Effector CD4-positive, alpha-beta T cell (primary cell): ENCODE results near the gene KIF21A.

Experiments used
- DNase-seq: peaks from one replicate; pipeline ENCODE4 v3.0.0-alpha.2; 2020

Gene KIF21A

DNA sequence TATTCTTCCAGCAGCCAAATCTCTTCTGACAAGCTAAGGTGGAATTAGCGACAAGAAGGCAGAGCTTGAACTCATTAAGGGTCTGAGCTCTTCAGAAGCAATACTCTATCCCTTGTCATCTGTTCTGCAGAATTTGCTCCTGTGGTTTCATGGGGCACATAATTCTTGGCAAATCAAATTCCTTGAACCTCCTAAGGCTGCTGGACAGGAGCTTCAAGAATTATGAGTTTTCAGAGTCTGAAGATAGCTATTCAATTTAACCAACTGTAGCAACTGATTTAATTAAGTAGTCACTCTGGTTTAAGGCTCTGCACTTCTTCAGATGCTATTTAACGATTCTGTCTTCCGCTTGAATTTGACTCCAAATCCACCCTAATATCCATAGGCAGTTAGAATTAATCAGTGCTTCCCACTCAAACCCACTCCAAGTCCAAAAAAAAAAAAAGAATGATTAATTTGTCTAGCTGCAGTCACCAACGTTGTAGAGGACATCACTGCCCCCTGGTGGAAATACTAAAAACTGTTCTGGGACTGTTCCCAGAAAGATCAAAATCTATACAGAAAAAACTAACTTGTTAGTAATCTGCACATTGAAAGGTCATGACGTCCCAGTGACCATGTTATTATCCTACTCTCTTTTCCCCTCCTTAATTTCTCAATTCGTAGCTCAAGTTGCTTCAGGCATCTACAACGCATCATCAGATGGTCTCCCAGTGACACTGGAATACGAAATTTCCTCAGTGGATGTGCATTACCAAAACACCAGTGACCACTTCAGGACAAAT lies 169.9 kb downstream of the KIF21A start:
- DNase-seq = peak; percentile 7

DNA sequence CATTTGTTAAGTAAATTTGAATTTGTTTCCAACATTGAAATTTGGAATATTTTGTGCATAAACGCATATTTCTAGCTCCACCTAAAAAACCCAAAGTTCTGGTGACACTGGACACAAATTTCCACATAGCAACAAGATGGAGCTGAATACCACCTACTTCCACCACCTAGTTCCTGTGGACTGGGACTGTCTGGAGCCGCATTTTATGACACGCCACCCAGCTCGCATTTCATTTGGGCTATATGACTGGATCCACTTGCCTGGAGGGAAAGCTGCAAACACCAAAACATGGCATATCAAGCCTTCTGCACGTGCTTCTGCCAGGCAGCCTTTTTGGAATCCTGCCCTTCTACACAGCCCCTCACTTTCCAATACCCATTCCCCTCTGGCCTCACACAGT lies 173.4 kb downstream of the KIF21A start:
- no peak for DNase-seq

DNA sequence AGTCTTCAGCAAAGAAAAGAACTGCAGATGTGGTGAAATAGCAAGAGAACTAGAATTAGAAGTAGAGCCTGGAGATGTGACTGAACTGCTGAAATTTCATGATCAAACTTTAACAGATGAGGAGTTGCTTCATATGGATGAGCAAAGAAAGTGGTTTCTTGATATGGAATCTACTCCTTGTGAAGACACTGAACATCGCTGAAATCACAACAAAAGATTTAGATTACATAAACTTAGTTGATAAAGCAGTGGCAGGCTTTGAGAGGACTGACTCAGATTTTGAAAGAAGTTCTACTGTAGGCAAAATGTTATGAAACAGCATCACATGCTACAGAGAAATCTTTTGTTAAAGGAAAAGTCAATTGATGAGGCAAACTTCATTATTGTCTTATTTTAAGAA lies 175.0 kb downstream of the KIF21A start:
- DNase-seq = no peak

DNA sequence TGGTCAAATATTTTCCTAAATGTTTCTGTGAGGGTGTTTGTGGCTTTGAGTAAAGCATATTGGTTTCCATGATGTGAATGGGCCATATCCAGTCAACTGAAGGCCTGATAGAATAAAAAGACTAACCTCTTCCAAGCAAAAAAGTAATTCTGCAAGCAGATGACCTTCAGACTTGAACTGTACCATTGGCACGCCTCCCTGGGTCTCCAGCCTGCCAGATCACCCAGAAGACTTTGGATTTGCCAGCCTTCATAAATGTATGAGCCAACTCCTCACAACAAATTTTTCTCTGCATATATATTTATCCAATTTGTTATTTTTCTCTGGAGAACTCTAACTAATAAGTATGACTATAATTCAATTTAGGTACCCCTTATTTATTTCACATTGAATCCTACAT lies 190.3 kb downstream of the KIF21A start:
- DNase-seq = no peak
